HEK293 (cell line): ENCODE measurements around the gene SOX13.
A peak's percentile ranks its signal among the peaks of the same experiment; 100 is the strongest.

Experiments
- CTCF ChIA-PET: fragments of 350-600 bp; formaldehyde crosslinking; extraction: SDS; loops from one replicate; lab custom pipeline; 2021; ENCODE audit warnings: antibody characterized with exemption; lab: Yijun Ruan, JAX
- POLR2A ChIA-PET: fragments of 300-600 bp; formaldehyde crosslinking; extraction: SDS; loops from one replicate; lab custom pipeline; 2020; ENCODE audit warnings: antibody characterized with exemption, inconsistent platforms; lab: Yijun Ruan, JAX
- H3K27ac ChIP-seq: fragments of 200-500 bp; sonication (Bioruptor generic); 2 replicates; pipeline ENCODE4 v1.5.1; 2014; ENCODE audit warnings: low read depth, low read length, control low read depth, inconsistent platforms; ENCODE audit errors: extremely low read depth
- H3K36me3 ChIP-seq, 2 experiments: fragments of 200-500 bp in 1 of 2; sonication (Bioruptor generic) in 1 of 2; 1 replicate in 1 of 2; 2 replicates in 1 of 2; pipeline ENCODE4 v1.5.1; 2014 to 2017; ENCODE audit warnings: inconsistent platforms in 2 of 2, low read length in 2 of 2; ENCODE audit not compliant: control insufficient read depth in 2 of 2, insufficient read depth in 1 of 2
- H3K4me1 ChIP-seq: fragments of 200-500 bp; sonication (Bioruptor generic); 2 replicates; pipeline ENCODE4 v1.5.1; 2014; ENCODE audit warnings: mild to moderate bottlenecking, low read length, inconsistent platforms; ENCODE audit not compliant: control insufficient read depth, insufficient read depth
- H3K4me3 ChIP-seq: 2 replicates; pipeline ENCODE4 v1.5.1; 2011; ENCODE audit warnings: low read depth, mild to moderate bottlenecking, control low read depth, low read length, moderate library complexity
- H3K9me3 ChIP-seq: fragments of 200-500 bp; sonication (Bioruptor generic); 2 replicates; pipeline ENCODE4 v1.5.1; 2014; ENCODE audit warnings: low read depth, low read length, inconsistent platforms; ENCODE audit not compliant: control insufficient read depth, insufficient read depth
- ATF2 ChIP-seq: fragments of 450-650 bp; formaldehyde crosslinking; IDR thresholded peaks from 2 replicates; pipeline ENCODE4 v1.5.1; 2016; ENCODE audit warnings: missing biosample characterization, missing genetic modification characterization, low read depth
- GLIS1 ChIP-seq: fragments of 450-650 bp; formaldehyde crosslinking; IDR thresholded peaks from 2 replicates; pipeline ENCODE4 v1.5.1; 2016; ENCODE audit warnings: missing biosample characterization, missing genetic modification characterization
- KLF17 ChIP-seq: fragments of 450-650 bp; formaldehyde crosslinking; IDR thresholded peaks from 2 replicates; pipeline ENCODE4 v1.5.1; 2016; ENCODE audit warnings: missing biosample characterization, missing genetic modification characterization
- KLF9 ChIP-seq: fragments of 450-650 bp; formaldehyde crosslinking; IDR thresholded peaks from 2 replicates; pipeline ENCODE4 v1.5.1; 2016; ENCODE audit warnings: missing biosample characterization, missing genetic modification characterization, low read depth
- SCRT2 ChIP-seq: fragments of 450-650 bp; formaldehyde crosslinking; IDR thresholded peaks from 2 replicates; pipeline ENCODE4 v1.5.1; 2016; ENCODE audit warnings: missing biosample characterization, missing genetic modification characterization
- SP7 ChIP-seq: fragments of 450-650 bp; formaldehyde crosslinking; IDR thresholded peaks from 2 replicates; pipeline ENCODE4 v1.5.1; 2016; ENCODE audit warnings: missing biosample characterization, missing genetic modification characterization
- YY1 ChIP-seq: fragments of 450-650 bp; formaldehyde crosslinking; IDR thresholded peaks from 2 replicates; pipeline ENCODE4 v1.5.1; 2018; ENCODE audit warnings: missing biosample characterization, missing genetic modification characterization
- ZBTB17 ChIP-seq: fragments of 450-650 bp; formaldehyde crosslinking; IDR thresholded peaks from 2 replicates; pipeline ENCODE4 v1.5.1; 2016; ENCODE audit warnings: missing biosample characterization, missing genetic modification characterization
- ZBTB20 ChIP-seq: fragments of 450-650 bp; formaldehyde crosslinking; IDR thresholded peaks from 2 replicates; pipeline ENCODE4 v1.5.1; 2016; ENCODE audit warnings: missing biosample characterization, missing genetic modification characterization
- ZBTB48 ChIP-seq: fragments of 450-650 bp; formaldehyde crosslinking; IDR thresholded peaks from 2 replicates; pipeline ENCODE4 v1.5.1; 2016; ENCODE audit warnings: missing biosample characterization, missing genetic modification characterization
- ZBTB7A ChIP-seq: fragments of 450-650 bp; formaldehyde crosslinking; IDR thresholded peaks from 2 replicates; pipeline ENCODE4 v1.5.1; 2016; ENCODE audit warnings: low read depth, missing biosample characterization, missing genetic modification characterization
- ZBTB8A ChIP-seq: fragments of 450-650 bp; formaldehyde crosslinking; IDR thresholded peaks from 2 replicates; pipeline ENCODE4 v1.5.1; 2016; ENCODE audit warnings: missing biosample characterization, missing genetic modification characterization
- ZEB2 ChIP-seq: fragments of 450-650 bp; formaldehyde crosslinking; IDR thresholded peaks from 2 replicates; pipeline ENCODE4 v1.5.1; 2016; ENCODE audit warnings: missing biosample characterization, missing genetic modification characterization
- ZFHX2 ChIP-seq: fragments of 450-650 bp; formaldehyde crosslinking; conservative IDR thresholded peaks from 2 replicates; pipeline ENCODE4 v1.5.1; 2016; ENCODE audit warnings: missing biosample characterization, missing genetic modification characterization
- ZNF121 ChIP-seq: fragments of 450-650 bp; formaldehyde crosslinking; IDR thresholded peaks from 2 replicates; pipeline ENCODE4 v1.5.1; 2016; ENCODE audit warnings: missing biosample characterization, missing genetic modification characterization
- ZNF16 ChIP-seq: fragments of 450-650 bp; formaldehyde crosslinking; IDR thresholded peaks from 2 replicates; pipeline ENCODE4 v1.5.1; 2016; ENCODE audit warnings: low read depth, missing biosample characterization, missing genetic modification characterization
- ZNF19 ChIP-seq: fragments of 450-650 bp; formaldehyde crosslinking; IDR thresholded peaks from 2 replicates; pipeline ENCODE4; 2016; ENCODE audit warnings: missing biosample characterization, missing genetic modification characterization, low read depth
- ZNF341 ChIP-seq: fragments of 450-650 bp; formaldehyde crosslinking; IDR thresholded peaks from 2 replicates; pipeline ENCODE4; 2016; ENCODE audit warnings: low read depth, missing biosample characterization, missing genetic modification characterization
- ZNF423 ChIP-seq: fragments of 450-650 bp; formaldehyde crosslinking; IDR thresholded peaks from 2 replicates; pipeline ENCODE4 v1.5.1; 2016; ENCODE audit warnings: missing biosample characterization, missing genetic modification characterization
- ZNF600 ChIP-seq: fragments of 450-650 bp; formaldehyde crosslinking; IDR thresholded peaks from 2 replicates; pipeline ENCODE4 v1.5.1; 2016; ENCODE audit warnings: missing biosample characterization, missing genetic modification characterization
- ZNF704 ChIP-seq: fragments of 450-650 bp; formaldehyde crosslinking; IDR thresholded peaks from 2 replicates; pipeline ENCODE4 v1.5.1; 2016; ENCODE audit warnings: missing biosample characterization, missing genetic modification characterization
- ZNF747 ChIP-seq: fragments of 450-650 bp; formaldehyde crosslinking; IDR thresholded peaks from 2 replicates; pipeline ENCODE4 v1.5.1; 2016; ENCODE audit warnings: missing biosample characterization, missing genetic modification characterization
- ZNF792 ChIP-seq: fragments of 450-650 bp; formaldehyde crosslinking; IDR thresholded peaks from 2 replicates; pipeline ENCODE4 v1.5.1; 2016; ENCODE audit warnings: missing biosample characterization, missing genetic modification characterization
- ZXDB ChIP-seq: fragments of 450-650 bp; formaldehyde crosslinking; IDR thresholded peaks from 2 replicates; pipeline ENCODE4 v1.5.1; 2016; ENCODE audit warnings: missing biosample characterization, missing genetic modification characterization
- TF ChIP-seq, protein P1 (sequence below): fragments of 450-650 bp; formaldehyde crosslinking; IDR thresholded peaks from 2 replicates; pipeline ENCODE4 v1.5.1; 2016; ENCODE audit warnings: missing biosample characterization, missing genetic modification characterization
- TF ChIP-seq, protein P2 (sequence below): fragments of 450-650 bp; formaldehyde crosslinking; IDR thresholded peaks from 2 replicates; pipeline ENCODE4 v1.5.1; 2016; ENCODE audit warnings: missing biosample characterization, missing genetic modification characterization
- TF ChIP-seq, protein P3 (sequence below): fragments of 450-650 bp; formaldehyde crosslinking; IDR thresholded peaks from 2 replicates; pipeline ENCODE4 v1.5.1; 2016; ENCODE audit warnings: missing biosample characterization, missing genetic modification characterization

The SOX13 gene

DNA sequence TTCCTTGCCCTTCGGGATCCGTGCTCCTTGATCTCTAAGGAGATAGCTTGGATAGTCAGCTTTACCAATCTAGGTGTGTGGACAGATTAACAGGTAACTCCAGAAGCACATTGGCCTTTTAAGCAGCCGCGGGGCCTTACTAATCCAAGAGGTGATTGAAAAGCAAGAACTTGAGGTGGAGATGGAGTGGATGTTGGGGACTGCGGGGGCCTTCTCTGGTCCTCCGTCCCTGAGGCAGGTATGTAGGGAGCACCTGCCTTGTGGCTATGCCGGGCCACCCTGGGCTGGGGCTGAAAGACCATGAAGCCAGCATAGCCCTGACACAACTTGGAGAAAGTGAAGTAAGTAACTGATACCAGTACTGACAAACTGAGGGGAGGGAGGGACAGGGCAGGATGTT lies 10.6 kb downstream of the SOX13 start (continued):
- TF ChIP-seq, protein P1, sequence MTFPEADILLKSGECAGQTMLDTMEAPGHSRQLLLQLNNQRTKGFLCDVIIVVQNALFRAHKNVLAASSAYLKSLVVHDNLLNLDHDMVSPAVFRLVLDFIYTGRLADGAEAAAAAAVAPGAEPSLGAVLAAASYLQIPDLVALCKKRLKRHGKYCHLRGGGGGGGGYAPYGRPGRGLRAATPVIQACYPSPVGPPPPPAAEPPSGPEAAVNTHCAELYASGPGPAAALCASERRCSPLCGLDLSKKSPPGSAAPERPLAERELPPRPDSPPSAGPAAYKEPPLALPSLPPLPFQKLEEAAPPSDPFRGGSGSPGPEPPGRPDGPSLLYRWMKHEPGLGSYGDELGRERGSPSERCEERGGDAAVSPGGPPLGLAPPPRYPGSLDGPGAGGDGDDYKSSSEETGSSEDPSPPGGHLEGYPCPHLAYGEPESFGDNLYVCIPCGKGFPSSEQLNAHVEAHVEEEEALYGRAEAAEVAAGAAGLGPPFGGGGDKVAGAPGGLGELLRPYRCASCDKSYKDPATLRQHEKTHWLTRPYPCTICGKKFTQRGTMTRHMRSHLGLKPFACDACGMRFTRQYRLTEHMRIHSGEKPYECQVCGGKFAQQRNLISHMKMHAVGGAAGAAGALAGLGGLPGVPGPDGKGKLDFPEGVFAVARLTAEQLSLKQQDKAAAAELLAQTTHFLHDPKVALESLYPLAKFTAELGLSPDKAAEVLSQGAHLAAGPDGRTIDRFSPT (tag by site-specific recombination) = no peak
- TF ChIP-seq KLF9 (no peak), ZNF19 (tag by site-specific recombination) (no peak), ZNF704 (no peak)

DNA sequence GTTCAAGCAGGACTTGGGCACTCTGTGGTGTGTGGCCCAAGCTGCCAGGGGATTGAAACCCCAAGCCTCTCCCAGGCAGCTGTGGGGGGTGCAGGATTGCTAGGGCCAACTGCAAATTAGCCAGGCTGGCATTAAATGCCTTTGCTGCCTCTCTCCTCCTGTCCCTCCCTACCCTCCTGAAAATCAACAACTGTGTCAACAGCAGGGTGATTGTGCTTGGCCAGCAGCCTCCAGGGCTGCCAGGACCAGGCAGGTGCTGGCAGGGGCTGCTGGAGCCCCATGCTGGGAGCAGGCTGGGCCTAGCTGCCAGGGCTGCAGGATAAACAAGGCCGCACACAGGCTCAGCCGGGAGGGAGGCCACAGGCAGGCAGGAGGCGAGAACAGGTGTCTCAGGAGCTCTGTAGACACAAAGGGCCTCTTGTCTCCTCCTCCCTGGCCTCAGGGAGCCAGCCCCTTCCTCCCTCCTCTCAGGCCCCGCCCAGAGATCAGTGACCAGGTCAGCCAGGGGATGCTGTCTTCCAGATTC lies 11.4 kb downstream of the SOX13 start:
- Histone ChIP-seq H3K4me3 (no peak overlapping the region), H3K4me1 (peaks cover 22% of the 10 kb centered on the region), H3K27ac (peak overlapping the region; percentile 52), H3K9me3 (no peaks in the 10 kb centered on the region), H3K36me3 (no peaks in the 10 kb centered on the region)
- CTCF ChIA-PET = no interaction called here
- POLR2A ChIA-PET = interaction anchor here (1.6 kb wide), 1 partner anchor 12 kb away, joined by 4 read pairs; the partner anchor contains the start of gene SOX13
- no peak for TF ChIP-seq ZBTB7A
- TF ChIP-seq ZNF16 (tag by site-specific recombination) = no peak
- 0 out of 2 replicates have a peak, but pooled peaks have one; percentile 18 for TF ChIP-seq ZNF341 (tag by site-specific recombination)
- TF ChIP-seq ZEB2 = no peak
- TF ChIP-seq SP7 (tag by site-specific recombination) = peak; percentile 29; the same call in 1 of the 2 replicates
- TF ChIP-seq ZBTB20 (tag by site-specific recombination) = peak; percentile 50; the same call in 1 of the 2 replicates
- peak; percentile 47; the same call in 1 of the 2 replicates for TF ChIP-seq ZXDB (tag by site-specific recombination)
- TF ChIP-seq ZNF423 = peak; percentile 59; the same call in 1 of the 2 replicates
- TF ChIP-seq SCRT2 (tag by site-specific recombination) = peak; percentile 84
- peak; percentile 11; the same call in 1 of the 2 replicates for TF ChIP-seq ZNF121 (tag by site-specific recombination)
- TF ChIP-seq ZNF792 (tag by site-specific recombination) = 0 out of 2 replicates have a peak, but pooled peaks have one; percentile 10
- no peak for TF ChIP-seq ZNF747
- peak; percentile 94 for TF ChIP-seq GLIS1
- peak; percentile 48; the same call in 1 of the 2 replicates for TF ChIP-seq KLF17
- peak; percentile 45; the same call in 1 of the 2 replicates for TF ChIP-seq ZBTB48
- TF ChIP-seq, protein P2, sequence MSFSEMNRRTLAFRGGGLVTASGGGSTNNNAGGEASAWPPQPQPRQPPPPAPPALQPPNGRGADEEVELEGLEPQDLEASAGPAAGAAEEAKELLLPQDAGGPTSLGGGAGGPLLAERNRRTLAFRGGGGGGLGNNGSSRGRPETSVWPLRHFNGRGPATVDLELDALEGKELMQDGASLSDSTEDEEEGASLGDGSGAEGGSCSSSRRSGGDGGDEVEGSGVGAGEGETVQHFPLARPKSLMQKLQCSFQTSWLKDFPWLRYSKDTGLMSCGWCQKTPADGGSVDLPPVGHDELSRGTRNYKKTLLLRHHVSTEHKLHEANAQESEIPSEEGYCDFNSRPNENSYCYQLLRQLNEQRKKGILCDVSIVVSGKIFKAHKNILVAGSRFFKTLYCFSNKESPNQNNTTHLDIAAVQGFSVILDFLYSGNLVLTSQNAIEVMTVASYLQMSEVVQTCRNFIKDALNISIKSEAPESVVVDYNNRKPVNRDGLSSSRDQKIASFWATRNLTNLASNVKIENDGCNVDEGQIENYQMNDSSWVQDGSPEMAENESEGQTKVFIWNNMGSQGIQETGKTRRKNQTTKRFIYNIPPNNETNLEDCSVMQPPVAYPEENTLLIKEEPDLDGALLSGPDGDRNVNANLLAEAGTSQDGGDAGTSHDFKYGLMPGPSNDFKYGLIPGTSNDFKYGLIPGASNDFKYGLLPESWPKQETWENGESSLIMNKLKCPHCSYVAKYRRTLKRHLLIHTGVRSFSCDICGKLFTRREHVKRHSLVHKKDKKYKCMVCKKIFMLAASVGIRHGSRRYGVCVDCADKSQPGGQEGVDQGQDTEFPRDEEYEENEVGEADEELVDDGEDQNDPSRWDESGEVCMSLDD (tag by site-specific recombination) = no peak
- no peak for TF ChIP-seq YY1
- TF ChIP-seq ATF2 (tag by site-specific recombination) = no peak
- peak; percentile 68 for TF ChIP-seq ZBTB8A
- TF ChIP-seq ZFHX2 = no peak
- TF ChIP-seq, protein P3, sequence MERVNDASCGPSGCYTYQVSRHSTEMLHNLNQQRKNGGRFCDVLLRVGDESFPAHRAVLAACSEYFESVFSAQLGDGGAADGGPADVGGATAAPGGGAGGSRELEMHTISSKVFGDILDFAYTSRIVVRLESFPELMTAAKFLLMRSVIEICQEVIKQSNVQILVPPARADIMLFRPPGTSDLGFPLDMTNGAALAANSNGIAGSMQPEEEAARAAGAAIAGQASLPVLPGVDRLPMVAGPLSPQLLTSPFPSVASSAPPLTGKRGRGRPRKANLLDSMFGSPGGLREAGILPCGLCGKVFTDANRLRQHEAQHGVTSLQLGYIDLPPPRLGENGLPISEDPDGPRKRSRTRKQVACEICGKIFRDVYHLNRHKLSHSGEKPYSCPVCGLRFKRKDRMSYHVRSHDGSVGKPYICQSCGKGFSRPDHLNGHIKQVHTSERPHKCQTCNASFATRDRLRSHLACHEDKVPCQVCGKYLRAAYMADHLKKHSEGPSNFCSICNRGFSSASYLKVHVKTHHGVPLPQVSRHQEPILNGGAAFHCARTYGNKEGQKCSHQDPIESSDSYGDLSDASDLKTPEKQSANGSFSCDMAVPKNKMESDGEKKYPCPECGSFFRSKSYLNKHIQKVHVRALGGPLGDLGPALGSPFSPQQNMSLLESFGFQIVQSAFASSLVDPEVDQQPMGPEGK (tag by site-specific recombination) = 0 out of 2 replicates have a peak, but pooled peaks have one; percentile 29
- TF ChIP-seq ZBTB17 (tag by site-specific recombination) = 0 out of 2 replicates have a peak, but pooled peaks have one; percentile 50
- TF ChIP-seq ZNF600 = peak; percentile 92
